Measurements from ENCODE around the gene SMARCA4.

The SMARCA4 gene

GRCh38 chr19:10920781-10921180 is 40.0 kb upstream of the SMARCA4 start:
- no peak overlapping the region for H3K27ac ChIP-seq (ENCODE audit: low read depth, low read length)
- H3K9ac ChIP-seq (ENCODE audit: low read depth, low read length) = no peak overlapping the region
- peaks cover 87% of the 10 kb centered on the region for H3K36me3 ChIP-seq (ENCODE audit: control insufficient read depth, insufficient read depth, low read length)

GRCh38 chr19:10921199-10921909 is 39.5 kb upstream of the SMARCA4 start:
- Histone ChIP-seq H3K9ac (ENCODE audit: low read depth, low read length) (no peak overlapping the region), H3K4me1 (ENCODE audit: control insufficient read depth, insufficient read depth, low read length) (no peaks in the 10 kb centered on the region), H3K36me3 (ENCODE audit: control insufficient read depth, insufficient read depth, low read length) (peaks cover 81% of the 10 kb centered on the region), H3K9me3 (ENCODE audit: control insufficient read depth, insufficient read depth, low read length) (no peaks in the 10 kb centered on the region), H3K27me3 (ENCODE audit: control insufficient read depth, insufficient read depth, low read length) (no peaks in the 10 kb centered on the region), H3K4me3 (ENCODE audit: low read depth, low read length) (no peak overlapping the region), H3K27ac (ENCODE audit: low read depth, low read length) (no peak overlapping the region)

More at GRCh38 chr19:10920781-10921180, 40.0 kb upstream of the SMARCA4 start:
- H3K9me3 ChIP-seq (ENCODE audit: control insufficient read depth, insufficient read depth, low read length) = no peaks in the 10 kb centered on the region
- no peaks in the 10 kb centered on the region for H3K27me3 ChIP-seq (ENCODE audit: control insufficient read depth, insufficient read depth, low read length)
- H3K4me3 ChIP-seq (ENCODE audit: low read depth, low read length) = no peak overlapping the region
- H3K4me1 ChIP-seq (ENCODE audit: control insufficient read depth, insufficient read depth, low read length) = no peaks in the 10 kb centered on the region

GRCh38 chr19:10921910-10922637 is 38.8 kb upstream of the SMARCA4 start:
- Histone ChIP-seq H3K9me3 (ENCODE audit: control insufficient read depth, insufficient read depth, low read length) (no peaks in the 10 kb centered on the region), H3K4me1 (ENCODE audit: control insufficient read depth, insufficient read depth, low read length) (no peaks in the 10 kb centered on the region), H3K27me3 (ENCODE audit: control insufficient read depth, insufficient read depth, low read length) (no peaks in the 10 kb centered on the region), H3K36me3 (ENCODE audit: control insufficient read depth, insufficient read depth, low read length) (peaks cover 74% of the 10 kb centered on the region), H3K27ac (ENCODE audit: low read depth, low read length) (no peak overlapping the region), H3K9ac (ENCODE audit: low read depth, low read length) (no peak overlapping the region), H3K4me3 (ENCODE audit: low read depth, low read length) (no peak overlapping the region)

DNA sequence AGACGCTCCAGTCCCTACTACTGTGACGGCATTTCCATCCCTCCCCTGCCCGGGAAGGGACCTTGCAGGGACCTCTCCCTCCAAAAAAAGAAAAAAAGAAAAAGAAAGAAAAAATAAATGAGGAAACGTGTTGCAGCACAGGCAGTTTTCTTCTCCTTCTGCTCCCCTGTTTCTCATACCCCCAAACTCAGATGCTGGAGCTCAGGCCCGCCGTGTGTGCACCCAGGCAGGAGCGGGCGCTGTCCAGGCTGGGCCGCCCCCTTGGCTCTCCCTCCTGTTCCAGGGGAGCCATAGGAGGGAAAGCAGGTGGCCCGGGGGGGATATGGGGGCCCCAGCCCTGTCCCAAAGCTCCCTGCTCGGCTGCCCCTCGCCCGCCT is 38.2 kb upstream of the SMARCA4 start:
- Histone ChIP-seq H3K4me3 (ENCODE audit: low read depth, low read length) (no peak overlapping the region), H3K27me3 (ENCODE audit: control insufficient read depth, insufficient read depth, low read length) (no peaks in the 10 kb centered on the region), H3K9ac (ENCODE audit: low read depth, low read length) (no peak overlapping the region), H3K9me3 (ENCODE audit: control insufficient read depth, insufficient read depth, low read length) (no peaks in the 10 kb centered on the region), H3K4me1 (ENCODE audit: control insufficient read depth, insufficient read depth, low read length) (no peaks in the 10 kb centered on the region), H3K36me3 (ENCODE audit: control insufficient read depth, insufficient read depth, low read length) (peaks cover 74% of the 10 kb centered on the region), H3K27ac (ENCODE audit: low read depth, low read length) (no peak overlapping the region)

GRCh38 chr19:10923260-10924112 is 37.3 kb upstream of the SMARCA4 start:
- H3K9me3 ChIP-seq (ENCODE audit: control insufficient read depth, insufficient read depth, low read length) = no peaks in the 10 kb centered on the region
- H3K27ac ChIP-seq (ENCODE audit: low read depth, low read length) = no peak overlapping the region
- H3K27me3 ChIP-seq (ENCODE audit: control insufficient read depth, insufficient read depth, low read length) = no peaks in the 10 kb centered on the region
- peaks cover 67% of the 10 kb centered on the region for H3K36me3 ChIP-seq (ENCODE audit: control insufficient read depth, insufficient read depth, low read length)
- H3K4me3 ChIP-seq (ENCODE audit: low read depth, low read length) = no peak overlapping the region
- no peak overlapping the region for H3K9ac ChIP-seq (ENCODE audit: low read depth, low read length)
- no peaks in the 10 kb centered on the region for H3K4me1 ChIP-seq (ENCODE audit: control insufficient read depth, insufficient read depth, low read length)

- Histone ChIP-seq H3K27ac (ENCODE audit: low read depth, low read length) (no peak overlapping the region), H3K9ac (ENCODE audit: low read depth, low read length) (no peak overlapping the region), H3K27me3 (ENCODE audit: control insufficient read depth, insufficient read depth, low read length) (no peaks in the 10 kb centered on the region), H3K4me1 (ENCODE audit: control insufficient read depth, insufficient read depth, low read length) (peaks cover 1% of the 10 kb centered on the region; the same call in 1 of the 2 replicates), H3K4me3 (ENCODE audit: low read depth, low read length) (no peak overlapping the region), H3K9me3 (ENCODE audit: control insufficient read depth, insufficient read depth, low read length) (no peaks in the 10 kb centered on the region), H3K36me3 (ENCODE audit: control insufficient read depth, insufficient read depth, low read length) (peaks cover 56% of the 10 kb centered on the region)
These were observed 36.2 kb upstream of the SMARCA4 start for GRCh38 chr19:10924597-10924996.

GRCh38 chr19:10927730-10928562 is 32.9 kb upstream of the SMARCA4 start:
- Histone ChIP-seq H3K27me3 (ENCODE audit: control insufficient read depth, insufficient read depth, low read length) (no peaks in the 10 kb centered on the region), H3K9ac (ENCODE audit: low read depth, low read length) (no peak overlapping the region; the same call in 1 of the 2 replicates), H3K9me3 (ENCODE audit: control insufficient read depth, insufficient read depth, low read length) (no peaks in the 10 kb centered on the region), H3K4me3 (ENCODE audit: low read depth, low read length) (peak overlapping the region; percentile 95), H3K27ac (ENCODE audit: low read depth, low read length) (no peak overlapping the region), H3K4me1 (ENCODE audit: control insufficient read depth, insufficient read depth, low read length) (peaks cover 4% of the 10 kb centered on the region; the same call in 1 of the 2 replicates), H3K36me3 (ENCODE audit: control insufficient read depth, insufficient read depth, low read length) (peaks cover 40% of the 10 kb centered on the region)

DNA sequence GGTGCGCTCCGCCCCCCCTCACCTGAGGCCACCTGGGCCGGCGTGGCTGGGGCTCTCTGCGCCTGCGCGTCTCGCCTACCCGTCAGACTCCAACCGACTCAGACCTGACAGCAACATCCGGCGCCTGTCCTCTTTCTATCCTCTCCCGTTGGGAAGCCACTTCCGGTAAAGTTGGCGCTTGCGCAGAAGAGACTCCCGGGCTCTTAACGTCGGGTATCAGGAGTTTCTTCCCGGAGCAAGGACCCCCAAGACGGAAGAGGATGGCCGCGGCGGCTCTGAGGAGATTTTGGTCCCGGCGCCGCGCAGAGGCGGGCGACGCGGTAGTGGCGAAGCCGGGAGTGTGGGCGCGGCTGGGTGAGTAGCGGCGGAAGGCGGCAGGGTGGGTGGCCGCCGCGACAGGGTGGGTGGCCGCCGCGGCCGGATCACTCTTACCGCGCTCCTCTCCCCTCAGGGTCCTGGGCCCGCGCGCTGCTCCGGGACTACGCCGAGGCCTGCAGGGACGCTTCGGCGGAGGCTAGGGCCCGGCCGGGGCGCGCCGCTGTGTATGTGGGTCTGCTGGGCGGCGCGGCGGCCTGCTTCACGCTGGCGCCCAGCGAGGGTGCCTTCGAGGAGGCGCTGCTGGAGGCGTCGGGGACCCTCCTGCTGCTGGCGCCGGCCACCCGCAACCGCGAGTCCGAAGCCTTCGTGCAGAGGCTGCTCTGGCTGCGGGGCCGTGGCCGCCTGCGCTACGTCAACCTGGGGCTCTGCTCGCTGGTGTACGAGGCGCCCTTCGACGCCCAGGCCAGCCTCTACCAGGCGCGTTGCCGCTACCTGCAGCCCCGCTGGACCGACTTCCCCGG is 32.0 kb upstream of the SMARCA4 start, which contains the start of the genes TIMM29 and YIPF2:
TSS of gene TIMM29 (plus strand) at position 249 of the 839 bp plus-strand sequence. CDS start at position 261, 12 bp downstream.
TSS of gene YIPF2 (minus strand) at position 77 of the 839 bp plus-strand sequence. CDS start 229 bp downstream, outside the sequence.
- H3K27me3 ChIP-seq (ENCODE audit: control insufficient read depth, insufficient read depth, low read length) = no peaks in the 10 kb centered on the region
- H3K9ac ChIP-seq (ENCODE audit: low read depth, low read length) = peak within 1 kb of the TSS; percentile 80
- H3K9me3 ChIP-seq (ENCODE audit: control insufficient read depth, insufficient read depth, low read length) = no peaks in the 10 kb centered on the region
- H3K4me3 ChIP-seq (ENCODE audit: low read depth, low read length) = peak within 1 kb of the TSS; percentile 95
- H3K27ac ChIP-seq (ENCODE audit: low read depth, low read length) = peak within 1 kb of the TSS; percentile 42
- peaks cover 4% of the 10 kb centered on the region; the same call in 1 of the 2 replicates for H3K4me1 ChIP-seq (ENCODE audit: control insufficient read depth, insufficient read depth, low read length)
- H3K36me3 ChIP-seq (ENCODE audit: control insufficient read depth, insufficient read depth, low read length) = peaks cover 36% of the 10 kb centered on the region

GRCh38 chr19:10929402-10929794 is 31.4 kb upstream of the SMARCA4 start:
- peaks cover 4% of the 10 kb centered on the region; the same call in 1 of the 2 replicates for H3K4me1 ChIP-seq (ENCODE audit: control insufficient read depth, insufficient read depth, low read length)
- H3K27me3 ChIP-seq (ENCODE audit: control insufficient read depth, insufficient read depth, low read length) = no peaks in the 10 kb centered on the region
- peak overlapping the region; percentile 95 for H3K4me3 ChIP-seq (ENCODE audit: low read depth, low read length)
- no peaks in the 10 kb centered on the region for H3K9me3 ChIP-seq (ENCODE audit: control insufficient read depth, insufficient read depth, low read length)
- peak overlapping the region; percentile 80 for H3K9ac ChIP-seq (ENCODE audit: low read depth, low read length)
- peaks cover 30% of the 10 kb centered on the region for H3K36me3 ChIP-seq (ENCODE audit: control insufficient read depth, insufficient read depth, low read length)
- peak overlapping the region; percentile 42 for H3K27ac ChIP-seq (ENCODE audit: low read depth, low read length)
